HepG2 (cell line): ENCODE measurements around the gene TUBA4A. TPM values are rescaled to one million over a fixed set of nuclear protein-coding genes. Genes with fewer than 3 reads are reported as not detected.

ENCODE experiments used
- ATF7-NPFF ChIP-seq: sonication (generic); formaldehyde crosslinking; IDR thresholded peaks from 2 replicates; pipeline ENCODE4 v1.8.1; 2023; ENCODE audit warnings: mild to moderate bottlenecking, low read depth, missing genetic modification reagents, moderate library complexity
- BHLHE40 ChIP-seq: IDR thresholded peaks from 2 replicates; pipeline ENCODE4 v1.6.1; 2011; ENCODE audit warnings: low read length, improper control_type of control experiment
- CHD2 ChIP-seq: IDR thresholded peaks from 2 replicates; pipeline ENCODE4 v1.6.1; 2011; ENCODE audit warnings: low read depth, low read length, improper control_type of control experiment
- FOXA1 ChIP-seq, 2 experiments: fragments of 450-650 bp in 1 of 2; sonication (generic) in 1 of 2; formaldehyde crosslinking in 1 of 2; IDR thresholded peaks; 2 replicates each; pipeline versions ENCODE4 v1.4.0 to v1.6.1; 2016 to 2020; ENCODE audit warnings: missing genetic modification reagents in 1 of 2
- MAFG ChIP-seq: sonication (generic); formaldehyde crosslinking; IDR thresholded peaks from 2 replicates; pipeline ENCODE4 v1.5.1; 2020; ENCODE audit warnings: mild to moderate bottlenecking, missing genetic modification reagents
- MEF2D ChIP-seq: sonication (generic); formaldehyde crosslinking; IDR thresholded peaks from 2 replicates; pipeline ENCODE4 v1.5.1; 2020; ENCODE audit warnings: mild to moderate bottlenecking, missing genetic modification reagents
- MYNN ChIP-seq: sonication (generic); formaldehyde crosslinking; IDR thresholded peaks from 2 replicates; pipeline ENCODE4 v1.4.0; 2020; ENCODE audit warnings: mild to moderate bottlenecking, low read depth, missing genetic modification reagents
- NAIF1 ChIP-seq: sonication (generic); formaldehyde crosslinking; IDR thresholded peaks from 2 replicates; pipeline ENCODE4 v1.5.0; 2020; ENCODE audit warnings: mild to moderate bottlenecking, missing genetic modification reagents, borderline replicate concordance
- NCOA5 ChIP-seq: sonication (generic); formaldehyde crosslinking; IDR thresholded peaks from 2 replicates; pipeline ENCODE4 v1.4.0; 2020; ENCODE audit warnings: missing genetic modification reagents
- NFRKB ChIP-seq: fragments of 450-650 bp; IDR thresholded peaks from 2 replicates; pipeline ENCODE4 v1.6.1; 2017
- SATB2 ChIP-seq: sonication (generic); formaldehyde crosslinking; IDR thresholded peaks from 2 replicates; pipeline ENCODE4 v1.5.0; 2020; ENCODE audit warnings: missing genetic modification reagents
- SMAD9 ChIP-seq: sonication (generic); formaldehyde crosslinking; IDR thresholded peaks from 2 replicates; pipeline ENCODE4 v1.5.1; 2020; ENCODE audit warnings: mild to moderate bottlenecking, missing genetic modification reagents
- SOX6 ChIP-seq, 2 experiments: fragments of 450-650 bp in 1 of 2; sonication (generic) in 1 of 2; formaldehyde crosslinking in 1 of 2; IDR thresholded peaks; 2 replicates each; pipeline versions ENCODE4 v1.4.0 to v1.6.1; 2017 to 2020; ENCODE audit warnings: antibody characterized with exemption in 1 of 2, mild to moderate bottlenecking in 1 of 2, missing genetic modification reagents in 1 of 2
- STAG1 ChIP-seq: sonication (generic); formaldehyde crosslinking; IDR thresholded peaks from 2 replicates; pipeline ENCODE4 v1.4.0; 2020; ENCODE audit warnings: missing genetic modification reagents
- TAF1 ChIP-seq: sonication (generic); formaldehyde crosslinking; IDR thresholded peaks from 2 replicates; pipeline ENCODE4 v1.4.0; 2020; ENCODE audit warnings: missing genetic modification reagents
- XBP1 ChIP-seq: sonication (generic); formaldehyde crosslinking; IDR thresholded peaks from 2 replicates; pipeline ENCODE4 v1.5.0; 2020; ENCODE audit warnings: missing genetic modification reagents
- ZBTB21 ChIP-seq: sonication (generic); formaldehyde crosslinking; IDR thresholded peaks from 2 replicates; pipeline ENCODE4 v1.4.0; 2020; ENCODE audit warnings: missing genetic modification reagents
- ZNF615 ChIP-seq: sonication (generic); formaldehyde crosslinking; IDR thresholded peaks from 2 replicates; pipeline ENCODE4 v1.5.0; 2020; ENCODE audit warnings: mild to moderate bottlenecking, missing genetic modification reagents, borderline replicate concordance
- ZNF670 ChIP-seq: sonication (generic); formaldehyde crosslinking; IDR thresholded peaks from 2 replicates; pipeline ENCODE4 v1.8.0; 2022; ENCODE audit warnings: mild to moderate bottlenecking, missing genetic modification reagents, borderline replicate concordance
- polyA plus RNA-seq, 8 experiments: library from polyadenylated mRNA; depleted of rRNA in 3 of 8; stranded (reverse) in 7 of 8; unstranded in 1 of 8; fragments of >200 nt; fragmentation: Illumina TruSeq in 4 of 8; extraction: Trizol in 4 of 8; gene quantifications; 2 replicates each; pipeline versions ENCODE4 v1.2.1 to v1.2.3, GENCODE V29; 2011 to 2016; ENCODE audit warnings: low read depth in 4 of 8, missing spikeins in 1 of 8, mixed read lengths in 1 of 8; ENCODE audit not compliant: insufficient read depth in 1 of 8
- total RNA-seq, 5 experiments: library from RNA; depleted of rRNA; stranded (reverse); fragments of >200 nt; fragmentation: Illumina TruSeq; extraction: Trizol; gene quantifications; 2 replicates each; pipeline ENCODE4 v1.2.3, GENCODE V29; 2016; ENCODE audit warnings: low read depth in 1 of 5
- TF ChIP-seq, protein P1 (sequence below), 2 experiments: sonication (generic) in 1 of 2; formaldehyde crosslinking in 1 of 2; IDR thresholded peaks; 2 replicates each; pipeline versions ENCODE4 v1.6.1 to v1.9.0; 2014 to 2022; ENCODE audit warnings: antibody characterized with exemption in 1 of 2, borderline replicate concordance in 1 of 2, inconsistent platforms in 1 of 2, low read depth in 1 of 2, missing genetic modification reagents in 1 of 2
- TF ChIP-seq, protein P2 (sequence below): IDR thresholded peaks from 2 replicates; pipeline ENCODE4 v1.6.1; 2012; ENCODE audit warnings: low read length, improper control_type of control experiment

Gene TUBA4A
- total and polyA plus RNA-seq, 2 of the 13 experiments (the other 11 are each of a cell fraction or from before 2014, with no cell fraction given), result 1.3 to 12.7 TPM

- TF ChIP-seq ZBTB21 (CRISPR knock-in tag) (peak; percentile 31), ATF7-NPFF (CRISPR knock-in tag) (peak; percentile 89), NAIF1 (no peak), NCOA5 (no peak), MYNN (CRISPR knock-in tag) (0 out of 2 replicates have a peak, but pooled peaks have one; percentile 45), STAG1 (CRISPR knock-in tag) (no peak), NFRKB (no peak), CHD2 (peak; percentile 63; the same call in 1 of the 2 replicates), MAFG (CRISPR knock-in tag) (no peak), XBP1 (CRISPR knock-in tag) (no peak), ZNF615 (0 out of 2 replicates have a peak, but pooled peaks have one; percentile 70), MEF2D (peak; percentile 86), ZNF670 (peak; percentile 92; the same call in 1 of the 2 replicates), FOXA1 (IDR thresholded peaks at IDR 0.05) (peak; percentile 24; the same call in 1 of the 2 replicates), FOXA1 (CRISPR knock-in tag; IDR thresholded peaks at IDR 0.05) (peak; percentile 100), BHLHE40 (no peak), SATB2 (CRISPR knock-in tag) (no peak), TAF1 (peak; percentile 70), SMAD9 (CRISPR knock-in tag) (no peak), SOX6 (IDR thresholded peaks at IDR 0.05) (no peak), SOX6 (CRISPR knock-in tag; IDR thresholded peaks at IDR 0.05) (peak; percentile 73)
- TF ChIP-seq, protein P1, sequence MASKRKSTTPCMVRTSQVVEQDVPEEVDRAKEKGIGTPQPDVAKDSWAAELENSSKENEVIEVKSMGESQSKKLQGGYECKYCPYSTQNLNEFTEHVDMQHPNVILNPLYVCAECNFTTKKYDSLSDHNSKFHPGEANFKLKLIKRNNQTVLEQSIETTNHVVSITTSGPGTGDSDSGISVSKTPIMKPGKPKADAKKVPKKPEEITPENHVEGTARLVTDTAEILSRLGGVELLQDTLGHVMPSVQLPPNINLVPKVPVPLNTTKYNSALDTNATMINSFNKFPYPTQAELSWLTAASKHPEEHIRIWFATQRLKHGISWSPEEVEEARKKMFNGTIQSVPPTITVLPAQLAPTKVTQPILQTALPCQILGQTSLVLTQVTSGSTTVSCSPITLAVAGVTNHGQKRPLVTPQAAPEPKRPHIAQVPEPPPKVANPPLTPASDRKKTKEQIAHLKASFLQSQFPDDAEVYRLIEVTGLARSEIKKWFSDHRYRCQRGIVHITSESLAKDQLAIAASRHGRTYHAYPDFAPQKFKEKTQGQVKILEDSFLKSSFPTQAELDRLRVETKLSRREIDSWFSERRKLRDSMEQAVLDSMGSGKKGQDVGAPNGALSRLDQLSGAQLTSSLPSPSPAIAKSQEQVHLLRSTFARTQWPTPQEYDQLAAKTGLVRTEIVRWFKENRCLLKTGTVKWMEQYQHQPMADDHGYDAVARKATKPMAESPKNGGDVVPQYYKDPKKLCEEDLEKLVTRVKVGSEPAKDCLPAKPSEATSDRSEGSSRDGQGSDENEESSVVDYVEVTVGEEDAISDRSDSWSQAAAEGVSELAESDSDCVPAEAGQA (IDR thresholded peaks at IDR 0.05; ENCODE audit: low read depth), result 0 out of 2 replicates have a peak, but pooled peaks have one; percentile 35
- TF ChIP-seq, protein P1 (CRISPR knock-in tag; IDR thresholded peaks at IDR 0.05; ENCODE audit: borderline replicate concordance), result no peak
- TF ChIP-seq, protein P2, sequence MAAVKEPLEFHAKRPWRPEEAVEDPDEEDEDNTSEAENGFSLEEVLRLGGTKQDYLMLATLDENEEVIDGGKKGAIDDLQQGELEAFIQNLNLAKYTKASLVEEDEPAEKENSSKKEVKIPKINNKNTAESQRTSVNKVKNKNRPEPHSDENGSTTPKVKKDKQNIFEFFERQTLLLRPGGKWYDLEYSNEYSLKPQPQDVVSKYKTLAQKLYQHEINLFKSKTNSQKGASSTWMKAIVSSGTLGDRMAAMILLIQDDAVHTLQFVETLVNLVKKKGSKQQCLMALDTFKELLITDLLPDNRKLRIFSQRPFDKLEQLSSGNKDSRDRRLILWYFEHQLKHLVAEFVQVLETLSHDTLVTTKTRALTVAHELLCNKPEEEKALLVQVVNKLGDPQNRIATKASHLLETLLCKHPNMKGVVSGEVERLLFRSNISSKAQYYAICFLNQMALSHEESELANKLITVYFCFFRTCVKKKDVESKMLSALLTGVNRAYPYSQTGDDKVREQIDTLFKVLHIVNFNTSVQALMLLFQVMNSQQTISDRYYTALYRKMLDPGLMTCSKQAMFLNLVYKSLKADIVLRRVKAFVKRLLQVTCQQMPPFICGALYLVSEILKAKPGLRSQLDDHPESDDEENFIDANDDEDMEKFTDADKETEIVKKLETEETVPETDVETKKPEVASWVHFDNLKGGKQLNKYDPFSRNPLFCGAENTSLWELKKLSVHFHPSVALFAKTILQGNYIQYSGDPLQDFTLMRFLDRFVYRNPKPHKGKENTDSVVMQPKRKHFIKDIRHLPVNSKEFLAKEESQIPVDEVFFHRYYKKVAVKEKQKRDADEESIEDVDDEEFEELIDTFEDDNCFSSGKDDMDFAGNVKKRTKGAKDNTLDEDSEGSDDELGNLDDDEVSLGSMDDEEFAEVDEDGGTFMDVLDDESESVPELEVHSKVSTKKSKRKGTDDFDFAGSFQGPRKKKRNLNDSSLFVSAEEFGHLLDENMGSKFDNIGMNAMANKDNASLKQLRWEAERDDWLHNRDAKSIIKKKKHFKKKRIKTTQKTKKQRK, result no peak
Measured at GRCh38 chr2:219249203-219249980, 4.3 kb downstream of the TUBA4A start (continued).
